ENCODE data around the gene KCNJ12. TPM values are rescaled to one million over a fixed set of nuclear protein-coding genes. Genes with fewer than 3 reads are reported as not detected.
A peak's percentile ranks its signal among the peaks of the same experiment; 100 is the strongest.
"Not testable (repeated sequence)": the region's sequence is repeated elsewhere in the genome, so short reads cannot be mapped to it uniquely, and the experiment has no call there.

KCNJ12 gene
- 1 to 10 TPM; 2.8 to 5.4 TPM for total RNA-seq
- polyA plus RNA-seq (ENCODE audit: insufficient read depth, low read depth, low replicate concordance), result 2.4 TPM
- long read RNA-seq, donor 1, result 0 reads
- long read RNA-seq, donor 2, result 0 reads

DNA sequence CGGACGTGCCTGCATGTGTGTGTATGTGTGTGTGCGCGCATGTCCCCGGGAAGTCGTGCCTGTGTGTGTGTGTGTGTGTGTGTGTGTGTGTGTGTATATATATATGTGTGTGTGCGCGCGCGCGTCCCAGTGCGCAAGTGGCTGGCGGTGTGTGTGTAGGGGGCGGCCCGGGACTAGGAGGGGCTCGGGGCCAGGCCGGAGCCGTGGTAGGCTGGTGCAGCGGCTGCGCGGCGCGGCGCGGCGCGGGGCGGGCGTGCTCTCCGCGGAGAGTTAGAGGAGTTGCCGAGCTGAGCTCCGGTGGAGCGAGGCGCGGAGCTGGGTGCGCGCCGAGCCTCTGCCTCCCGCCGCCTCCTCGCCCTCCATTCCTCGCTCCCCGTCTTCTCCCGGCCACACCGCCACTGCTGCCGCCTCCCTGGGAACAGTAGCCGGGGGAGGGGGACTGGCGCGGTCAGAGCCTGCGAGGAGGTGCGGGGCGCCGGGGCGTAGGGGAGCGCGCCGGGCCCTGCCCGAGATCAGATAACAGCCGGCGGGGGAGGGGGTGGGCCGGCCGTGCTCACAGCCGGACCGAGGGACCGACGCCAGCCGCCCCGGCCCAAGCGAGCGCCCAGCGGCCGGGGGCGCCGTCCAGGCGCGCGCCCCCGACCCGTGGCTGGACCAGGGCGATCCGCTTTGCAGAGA is at the start of gene KCNJ12:
Gene KCNJ12 (plus strand): TSS at position 277 of the 678 bp plus-strand sequence. CDS start 38,986 bp downstream, outside the sequence.
- Histone ChIP-seq H3K4me1 (peaks cover 8% of the 10 kb centered on the region), H3K9me3 (no peaks in the 10 kb centered on the region), H3K27ac (peak within 1 kb of the TSS; percentile 44 to 50), H3K36me3 (ENCODE audit: low read depth, missing control alignments) (no peaks in the 10 kb centered on the region), H3K4me3 (peak within 1 kb of the TSS; percentile 55 to 60), H3K27me3 (no peaks in the 10 kb centered on the region)
- DNase-seq, result peak; percentile 45
- WGBS, 2 donors, result 2 to 6% methylated on average over 12 to 79 of the region's 82 CpGs
- intact Hi-C loops (cut with DNase I; ENCODE audit: low total_unique reads), result loop anchor here (10.0 kb wide), 1 partner anchor 69 kb away; no protein-coding TSS in a partner anchor
- TF ChIP-seq, protein P1, sequence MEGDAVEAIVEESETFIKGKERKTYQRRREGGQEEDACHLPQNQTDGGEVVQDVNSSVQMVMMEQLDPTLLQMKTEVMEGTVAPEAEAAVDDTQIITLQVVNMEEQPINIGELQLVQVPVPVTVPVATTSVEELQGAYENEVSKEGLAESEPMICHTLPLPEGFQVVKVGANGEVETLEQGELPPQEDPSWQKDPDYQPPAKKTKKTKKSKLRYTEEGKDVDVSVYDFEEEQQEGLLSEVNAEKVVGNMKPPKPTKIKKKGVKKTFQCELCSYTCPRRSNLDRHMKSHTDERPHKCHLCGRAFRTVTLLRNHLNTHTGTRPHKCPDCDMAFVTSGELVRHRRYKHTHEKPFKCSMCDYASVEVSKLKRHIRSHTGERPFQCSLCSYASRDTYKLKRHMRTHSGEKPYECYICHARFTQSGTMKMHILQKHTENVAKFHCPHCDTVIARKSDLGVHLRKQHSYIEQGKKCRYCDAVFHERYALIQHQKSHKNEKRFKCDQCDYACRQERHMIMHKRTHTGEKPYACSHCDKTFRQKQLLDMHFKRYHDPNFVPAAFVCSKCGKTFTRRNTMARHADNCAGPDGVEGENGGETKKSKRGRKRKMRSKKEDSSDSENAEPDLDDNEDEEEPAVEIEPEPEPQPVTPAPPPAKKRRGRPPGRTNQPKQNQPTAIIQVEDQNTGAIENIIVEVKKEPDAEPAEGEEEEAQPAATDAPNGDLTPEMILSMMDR (IDR thresholded peaks at IDR 0.05), result no peak
- no peak for TF ChIP-seq POLR2A (IDR thresholded peaks at IDR 0.05)

GRCh38 chr17:21327921-21328320 is 48.2 kb upstream of the KCNJ12 start:
- DNase-seq; H3K4me3 ChIP-seq; H3K36me3 ChIP-seq (ENCODE audit: low read depth, missing control alignments); H3K9me3 ChIP-seq; H3K27me3 ChIP-seq; H3K27ac ChIP-seq; intact Hi-C loops (cut with DNase I; ENCODE audit: low total_unique reads); H3K4me1 ChIP-seq: not testable (repeated sequence)
- 85 to 89% methylated on average over 1 of the region's 1 CpG for WGBS, 2 donors

DNA sequence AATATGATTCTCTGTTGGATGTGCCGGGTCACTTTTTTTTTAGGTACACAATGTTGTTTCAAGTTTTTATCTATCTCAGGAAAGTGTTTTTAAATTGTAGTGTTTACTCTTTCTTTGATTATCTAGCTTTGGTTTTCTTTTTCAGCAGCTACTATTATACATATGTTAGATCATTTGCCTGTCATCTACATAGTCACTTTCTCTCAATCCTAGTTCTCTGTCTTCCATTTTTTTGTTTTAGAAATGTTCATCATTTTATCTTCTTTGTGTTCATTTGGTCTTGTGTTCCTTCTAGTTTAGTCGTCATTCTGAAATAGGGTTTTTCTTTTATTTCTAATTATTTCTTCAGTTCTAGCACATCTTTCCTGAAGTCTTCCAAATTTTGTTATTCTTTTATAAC is 47.4 kb upstream of the KCNJ12 start:
- WGBS, 2 donors, result 62 to 88% methylated on average over 2 of the region's 2 CpGs
- H3K4me3 ChIP-seq; H3K27me3 ChIP-seq; intact Hi-C loops (cut with DNase I; ENCODE audit: low total_unique reads); DNase-seq; H3K4me1 ChIP-seq; H3K27ac ChIP-seq; H3K9me3 ChIP-seq; H3K36me3 ChIP-seq (ENCODE audit: low read depth, missing control alignments): not testable (repeated sequence)

DNA sequence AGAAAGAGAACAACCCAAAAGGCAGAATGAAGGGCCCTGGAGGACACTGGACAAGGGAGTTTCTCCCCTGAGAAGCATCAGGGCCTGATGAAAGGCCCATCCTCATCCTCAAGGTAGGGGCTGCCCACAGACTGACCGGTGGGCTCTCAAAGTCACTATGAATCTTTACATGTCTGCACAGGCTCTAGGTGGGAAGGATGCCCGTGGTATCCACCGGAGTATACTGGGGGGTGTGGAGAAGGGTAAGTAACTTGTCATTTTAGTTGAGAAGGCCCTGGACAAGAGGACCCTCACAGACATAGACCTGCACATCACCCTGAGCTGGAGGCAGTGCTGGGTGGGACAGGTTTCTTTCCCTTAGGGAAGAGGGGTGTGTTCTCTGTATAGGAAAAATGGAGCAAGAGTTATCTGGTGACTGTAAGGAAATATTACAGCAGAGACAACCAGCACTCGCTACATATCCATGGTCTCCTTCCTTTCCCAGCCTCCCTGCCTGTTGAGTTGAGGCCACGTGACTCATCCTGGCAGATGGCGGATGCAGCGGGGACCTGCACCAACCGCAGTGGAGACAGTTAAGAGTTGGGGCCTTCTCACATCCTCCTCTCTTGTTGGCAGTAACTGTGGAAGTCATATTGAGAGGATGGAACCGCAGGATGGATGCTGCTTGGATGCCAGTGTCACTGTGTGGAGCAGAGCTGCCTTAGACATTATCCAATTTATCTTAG is 45.6 kb upstream of the KCNJ12 start:
- Histone ChIP-seq H3K9me3 (no peaks in the 10 kb centered on the region), H3K27me3 (no peaks in the 10 kb centered on the region), H3K36me3 (ENCODE audit: low read depth, missing control alignments) (no peaks in the 10 kb centered on the region), H3K4me3 (no peak overlapping the region), H3K27ac (no peak overlapping the region), H3K4me1 (no peaks in the 10 kb centered on the region)
- WGBS, 2 donors, result 79% methylated on average over 9 of the region's 9 CpGs
- no peak for DNase-seq
- intact Hi-C loops (cut with DNase I; ENCODE audit: low total_unique reads), result no loop called here
- no peak for TF ChIP-seq POLR2A (IDR thresholded peaks at IDR 0.05)
- TF ChIP-seq, protein P1 (IDR thresholded peaks at IDR 0.05), result no peak

DNA sequence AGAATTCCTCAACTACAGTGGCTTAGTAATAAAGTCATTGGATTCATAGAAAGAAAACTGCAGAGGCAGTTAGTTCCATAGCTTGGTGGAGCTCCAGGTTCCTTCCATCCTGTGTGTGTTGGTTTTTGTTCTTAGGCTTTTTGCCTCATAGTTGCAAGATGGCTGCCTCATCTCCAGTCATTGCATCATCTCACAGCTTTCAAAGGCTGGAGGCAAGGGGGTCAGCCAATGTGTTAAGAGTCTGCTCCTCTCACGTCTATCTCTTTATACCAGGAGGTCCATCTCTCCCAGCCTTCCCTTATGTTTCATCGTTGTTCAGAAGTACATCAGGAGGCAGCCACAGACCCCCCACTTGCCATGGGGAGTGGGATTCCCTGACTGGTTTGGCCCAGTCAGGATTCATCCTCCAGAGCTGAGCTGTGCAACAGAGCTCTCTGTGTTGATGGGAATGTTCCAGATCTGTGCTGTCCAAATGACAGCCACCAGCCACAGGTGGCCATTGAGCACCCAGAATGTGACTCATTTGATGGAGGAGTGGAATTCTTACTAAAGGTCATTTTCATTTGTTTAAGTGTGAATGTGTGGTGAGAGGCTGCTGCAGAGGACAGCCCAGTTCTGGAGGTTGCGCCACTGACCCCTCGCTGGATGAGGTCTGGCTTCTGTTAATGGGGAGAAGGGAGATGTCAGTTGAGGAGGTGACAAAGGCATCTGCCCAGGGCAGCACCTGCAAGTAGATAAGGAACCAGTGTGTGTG is 39.4 kb upstream of the KCNJ12 start:
- H3K4me1 ChIP-seq; H3K4me3 ChIP-seq; H3K36me3 ChIP-seq (ENCODE audit: low read depth, missing control alignments); DNase-seq; intact Hi-C loops (cut with DNase I; ENCODE audit: low total_unique reads); H3K27ac ChIP-seq; H3K27me3 ChIP-seq; H3K9me3 ChIP-seq: not testable (repeated sequence)
- 84 to 91% methylated on average over 4 of the region's 4 CpGs for WGBS, 2 donors

DNA sequence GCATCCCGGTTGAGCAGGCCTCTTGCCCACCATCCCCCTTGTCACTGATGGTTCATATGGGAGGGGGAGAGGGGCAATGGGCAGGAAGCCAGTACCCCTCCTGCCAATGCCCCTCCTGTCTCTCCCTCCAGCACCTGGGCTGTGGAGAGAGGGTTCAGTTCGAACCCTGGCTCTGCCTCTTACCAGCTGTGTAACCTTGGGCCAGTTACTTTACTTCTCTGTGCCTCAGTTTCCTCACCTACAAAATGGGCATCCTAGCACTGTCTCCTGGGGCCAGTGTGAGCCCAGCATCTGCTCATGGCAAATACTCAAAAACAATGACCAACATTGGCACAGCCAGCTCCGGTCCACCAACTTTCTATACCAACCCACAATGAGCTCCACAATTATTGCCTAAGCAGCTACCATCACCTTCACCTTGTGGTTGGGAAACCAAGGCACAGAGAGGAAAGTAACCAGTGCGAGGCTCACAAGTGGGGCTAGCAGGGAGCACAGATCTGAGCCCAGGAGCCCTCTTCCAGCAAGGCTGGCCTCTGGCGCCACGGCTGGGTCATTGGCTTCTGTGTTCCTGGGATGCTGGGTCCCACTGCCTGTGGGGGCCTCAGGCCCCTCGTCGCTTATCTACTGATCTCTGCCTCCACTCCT is 38.1 kb upstream of the KCNJ12 start:
- WGBS, 2 donors, result 69 to 74% methylated on average over 8 of the region's 8 CpGs
- H3K27me3 ChIP-seq; H3K9me3 ChIP-seq; H3K4me3 ChIP-seq; intact Hi-C loops (cut with DNase I; ENCODE audit: low total_unique reads); H3K36me3 ChIP-seq (ENCODE audit: low read depth, missing control alignments); H3K27ac ChIP-seq; DNase-seq; H3K4me1 ChIP-seq: not testable (repeated sequence)
